Measurements from ENCODE around the gene KCNF1.

DNA sequence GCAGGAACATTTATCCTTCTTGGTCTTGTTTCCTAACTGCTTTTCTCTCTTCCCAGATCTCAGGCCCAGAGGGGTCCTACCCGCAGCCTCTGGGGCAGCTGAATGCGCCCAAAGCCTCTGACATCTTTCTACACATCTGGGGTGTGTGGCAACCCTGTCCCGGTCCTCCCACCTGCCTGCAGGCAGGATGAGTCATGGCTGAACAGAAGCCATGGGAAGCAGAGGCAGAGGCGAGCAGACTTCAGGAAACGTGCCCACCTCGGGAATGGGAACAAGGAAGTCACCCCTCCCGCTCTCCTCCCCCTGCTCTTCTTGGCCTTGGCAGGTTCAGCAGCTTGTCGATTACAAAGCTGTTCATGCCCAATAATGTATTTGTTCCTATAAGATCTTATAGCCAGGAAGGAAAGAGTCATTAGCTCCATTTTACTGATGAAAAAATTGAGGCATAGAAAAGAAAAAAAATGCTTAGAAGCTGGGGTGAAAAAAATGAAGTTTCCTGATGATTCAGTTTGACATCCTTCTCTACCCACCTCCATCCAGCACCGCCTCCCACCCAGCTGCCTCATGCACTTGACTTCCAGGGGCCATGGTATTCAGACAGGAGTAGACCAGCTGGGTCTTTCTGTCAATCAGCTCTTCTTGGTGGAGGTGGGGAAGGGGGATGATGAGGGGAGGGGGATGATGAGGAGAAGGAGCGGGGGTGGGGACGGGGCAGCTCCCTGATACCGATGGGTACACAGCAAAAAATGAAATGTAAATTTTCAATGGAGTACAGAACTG is 10.4 kb upstream of the KCNF1 start:
- TF ChIP-seq TAF1 (IDR thresholded peaks at IDR 0.05; ENCODE audit: borderline replicate concordance, low read depth, low read length) = no peak
- TF ChIP-seq POLR2AphosphoS5 (IDR thresholded peaks at IDR 0.05; ENCODE audit: low read depth, low read length) = no peak

Data from GM12892 (cell line).